Type B pancreatic cell (in vitro differentiated cells): ENCODE data around the gene CAPS2. TPM values are rescaled to one million over a fixed set of nuclear protein-coding genes. Genes with fewer than 3 reads are reported as not detected.

Experiments
- DNase-seq: peaks from one replicate; pipeline ENCODE4 v3.0.0; 2021; ENCODE audit warnings: mixed read lengths; ENCODE audit not compliant: unreplicated experiment; ENCODE audit errors: extremely low spot score
- H3K27ac Mint-ChIP-seq: 2 replicates; pipeline ENCODE4 v1.8.0; 2021; ENCODE audit warnings: mild to moderate bottlenecking, mixed read lengths
- H3K27me3 Mint-ChIP-seq: 2 replicates; pipeline ENCODE4 v1.8.0; 2021; ENCODE audit warnings: mixed read lengths
- H3K36me3 Mint-ChIP-seq: 2 replicates; pipeline ENCODE4 v1.8.0; 2021; ENCODE audit warnings: mixed read lengths
- H3K4me1 Mint-ChIP-seq: one replicate; pipeline ENCODE4 v1.8.0; 2021; ENCODE audit warnings: mixed read lengths; ENCODE audit not compliant: unreplicated experiment
- H3K4me3 Mint-ChIP-seq: 2 replicates; pipeline ENCODE4 v1.8.0; 2021; ENCODE audit warnings: mild to moderate bottlenecking, mixed read lengths
- H3K9me3 Mint-ChIP-seq: 2 replicates; pipeline ENCODE4 v1.8.0; 2021; ENCODE audit warnings: mixed read lengths
- CTCF ChIP-seq: fragments of 200-600 bp; sonication (generic); conservative IDR thresholded peaks from 2 replicates; pipeline ENCODE4 v1.5.0; 2021; ENCODE audit warnings: antibody characterized with exemption, mild to moderate bottlenecking
- total RNA-seq: library from RNA; stranded (reverse); gene quantifications from 2 replicates; pipeline ENCODE4 v1.2.1, GENCODE V29; 2021; ENCODE audit warnings: low replicate concordance

The CAPS2 gene
- total RNA-seq, 1 donor from 2014 or later: 7.3 TPM

- H3K36me3 Mint-ChIP-seq: no peaks in the 10 kb centered on the region
- no peaks in the 10 kb centered on the region for H3K9me3 Mint-ChIP-seq
- H3K4me3 Mint-ChIP-seq: no peak overlapping the region
- no peaks in the 10 kb centered on the region for H3K27me3 Mint-ChIP-seq
- DNase-seq: no peak
- TF ChIP-seq CTCF: no peak
- no peaks in the 10 kb centered on the region for H3K4me1 Mint-ChIP-seq
- no peak overlapping the region for H3K27ac Mint-ChIP-seq
Measured at GRCh38 chr12:75322464-75322863, 7.7 kb downstream of the CAPS2 start.

DNA sequence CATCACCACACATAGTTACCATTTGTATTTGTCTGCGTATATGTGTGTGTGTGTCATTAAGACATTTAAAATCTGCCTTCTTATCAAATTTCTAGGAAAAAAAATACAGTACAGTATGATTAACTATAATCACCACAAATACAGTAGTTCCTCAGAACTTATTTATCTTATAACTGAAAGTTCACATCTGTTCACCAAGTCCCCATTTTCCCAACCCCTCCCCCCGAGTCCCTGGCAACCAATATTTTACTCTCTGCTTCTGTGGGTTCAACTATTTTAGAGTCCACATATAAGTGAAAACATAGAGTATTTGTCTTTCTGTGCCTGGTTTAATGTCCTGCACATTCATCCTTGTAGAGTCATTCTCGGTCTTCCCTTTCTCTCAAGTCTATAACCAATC is 12.3 kb downstream of the CAPS2 start:
- H3K27ac Mint-ChIP-seq: no peak overlapping the region
- no peak overlapping the region for H3K4me3 Mint-ChIP-seq
- H3K36me3 Mint-ChIP-seq: no peaks in the 10 kb centered on the region

GRCh38 chr12:75315518-75315917 is 14.6 kb downstream of the CAPS2 start:
- H3K27ac Mint-ChIP-seq: no peak overlapping the region
- no peak overlapping the region for H3K4me3 Mint-ChIP-seq
- no peaks in the 10 kb centered on the region for H3K36me3 Mint-ChIP-seq
- no peak for TF ChIP-seq CTCF
- no peak for DNase-seq
- H3K4me1 Mint-ChIP-seq: no peaks in the 10 kb centered on the region
- no peaks in the 10 kb centered on the region for H3K27me3 Mint-ChIP-seq
- no peaks in the 10 kb centered on the region for H3K9me3 Mint-ChIP-seq

More for the DNA sequence above, 12.3 kb downstream of the CAPS2 start:
- Mint-ChIP-seq H3K27me3 (no peaks in the 10 kb centered on the region), H3K4me1 (no peaks in the 10 kb centered on the region), H3K9me3 (no peaks in the 10 kb centered on the region)
- TF ChIP-seq CTCF: no peak
- DNase-seq: no peak

DNA sequence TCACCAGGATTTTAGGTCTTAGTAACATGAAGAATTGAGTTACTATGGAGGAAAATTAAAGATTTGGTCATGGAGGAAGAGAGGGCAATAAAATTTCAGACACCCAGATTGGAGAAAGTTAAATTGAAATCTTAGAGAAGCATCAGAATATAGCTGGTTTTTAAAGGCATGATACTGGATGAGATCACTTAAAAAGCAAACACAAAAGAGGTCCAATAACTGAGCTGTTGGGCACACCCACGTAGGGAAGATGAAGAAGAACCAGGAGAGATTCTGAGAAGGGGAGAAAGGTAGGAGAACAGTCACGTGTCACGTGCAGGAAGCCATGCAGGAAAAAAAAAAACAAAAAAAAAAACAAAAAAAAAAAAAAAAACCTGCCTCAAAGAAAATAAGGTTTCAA is 18.8 kb downstream of the CAPS2 start:
- H3K4me3 Mint-ChIP-seq: no peak overlapping the region
- TF ChIP-seq CTCF: no peak
- no peaks in the 10 kb centered on the region for H3K36me3 Mint-ChIP-seq
- H3K4me1 Mint-ChIP-seq: no peaks in the 10 kb centered on the region
- no peaks in the 10 kb centered on the region for H3K9me3 Mint-ChIP-seq
- no peaks in the 10 kb centered on the region for H3K27me3 Mint-ChIP-seq
- no peak overlapping the region for H3K27ac Mint-ChIP-seq
- DNase-seq: no peak

DNA sequence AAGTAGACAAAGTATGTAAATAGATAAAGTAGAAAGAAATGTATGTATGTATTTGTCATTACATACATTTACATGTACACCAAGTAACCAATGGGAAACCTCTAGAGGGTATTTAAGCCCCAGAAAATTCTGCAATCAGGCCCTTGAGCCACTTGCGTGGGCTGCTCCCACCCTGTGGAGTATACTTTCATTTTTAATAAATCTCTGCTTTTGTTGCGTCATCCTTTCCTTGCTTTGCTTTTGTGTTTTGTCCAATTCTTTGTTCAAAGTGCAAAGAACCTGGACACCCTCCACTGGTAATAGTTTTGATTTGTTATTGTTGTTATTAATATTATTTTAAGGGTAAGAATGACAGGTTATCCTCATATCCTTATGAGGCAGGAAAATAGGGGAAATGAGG is 21.8 kb downstream of the CAPS2 start:
- Mint-ChIP-seq H3K9me3 (no peaks in the 10 kb centered on the region), H3K36me3 (no peaks in the 10 kb centered on the region), H3K27ac (no peak overlapping the region), H3K27me3 (no peaks in the 10 kb centered on the region), H3K4me1 (no peaks in the 10 kb centered on the region), H3K4me3 (no peak overlapping the region)
- no peak for DNase-seq
- no peak for TF ChIP-seq CTCF
